Sigmoid colon (tissue), 4 donors: ENCODE measurements around the gene TELO2.

Experiments
- POLR2A ChIP-seq, 2 donors: fragments of 450-650 bp; IDR thresholded peaks; one replicate each; pipeline ENCODE4 v1.6.1; 2016; ENCODE audit warnings: antibody characterized with exemption in 2 of 2, mild to moderate bottlenecking in 2 of 2, moderate library complexity in 2 of 2
- POLR2AphosphoS5 ChIP-seq, 4 donors: sonication (generic); formaldehyde crosslinking; IDR thresholded peaks; one replicate each; pipeline ENCODE4 v1.6.1; 2017; ENCODE audit warnings: antibody characterized with exemption in 4 of 4
- TF ChIP-seq, protein P1 (sequence below), 4 experiments: fragments of 450-650 bp in 3 of 4; fragments of 200-600 bp in 1 of 4; IDR thresholded peaks; one replicate each; pipeline ENCODE4 v1.5.1; 2016 to 2019; ENCODE audit warnings: antibody characterized with exemption in 4 of 4, mild to moderate bottlenecking in 3 of 4, moderate library complexity in 2 of 4

DNA sequence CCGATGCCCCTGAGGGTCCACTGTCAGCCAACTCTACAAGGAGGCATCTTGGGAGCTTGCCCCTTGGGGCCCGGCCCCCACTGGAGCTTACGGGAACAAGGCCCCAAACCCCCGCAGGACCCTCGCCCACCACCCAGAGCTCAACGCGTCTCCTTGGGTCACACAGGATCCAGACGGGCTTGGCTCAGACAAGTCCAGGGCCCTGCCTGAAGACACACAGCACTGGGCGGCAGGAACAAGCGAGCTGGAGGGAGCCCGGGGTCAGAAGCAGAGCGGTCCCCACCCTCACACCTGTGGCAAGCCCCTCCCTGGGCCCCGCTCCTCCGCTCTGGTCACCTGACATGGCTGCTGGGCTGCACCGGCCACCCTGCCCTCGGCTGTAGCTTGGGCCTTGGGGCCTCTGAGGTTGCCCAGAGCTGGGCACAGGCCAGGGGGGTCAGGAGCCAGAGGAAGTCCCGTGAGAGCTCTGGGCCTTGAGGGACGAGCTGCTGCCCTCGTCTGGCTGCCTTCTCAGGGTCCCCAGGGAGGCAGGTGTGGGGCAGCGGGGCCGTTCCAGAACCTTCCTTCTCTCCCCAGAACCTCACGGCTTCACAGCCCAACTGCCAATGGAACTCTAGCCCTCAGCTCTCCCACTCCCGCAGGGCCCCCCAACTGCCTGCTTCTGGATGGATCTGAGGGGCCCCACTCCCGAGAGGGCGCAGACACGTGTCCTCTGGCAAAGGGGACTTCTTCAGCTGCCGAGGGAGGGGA lies 49.0 kb upstream of the TELO2 start, which contains the start of gene CCDC154:
- TF ChIP-seq, protein P1, sequence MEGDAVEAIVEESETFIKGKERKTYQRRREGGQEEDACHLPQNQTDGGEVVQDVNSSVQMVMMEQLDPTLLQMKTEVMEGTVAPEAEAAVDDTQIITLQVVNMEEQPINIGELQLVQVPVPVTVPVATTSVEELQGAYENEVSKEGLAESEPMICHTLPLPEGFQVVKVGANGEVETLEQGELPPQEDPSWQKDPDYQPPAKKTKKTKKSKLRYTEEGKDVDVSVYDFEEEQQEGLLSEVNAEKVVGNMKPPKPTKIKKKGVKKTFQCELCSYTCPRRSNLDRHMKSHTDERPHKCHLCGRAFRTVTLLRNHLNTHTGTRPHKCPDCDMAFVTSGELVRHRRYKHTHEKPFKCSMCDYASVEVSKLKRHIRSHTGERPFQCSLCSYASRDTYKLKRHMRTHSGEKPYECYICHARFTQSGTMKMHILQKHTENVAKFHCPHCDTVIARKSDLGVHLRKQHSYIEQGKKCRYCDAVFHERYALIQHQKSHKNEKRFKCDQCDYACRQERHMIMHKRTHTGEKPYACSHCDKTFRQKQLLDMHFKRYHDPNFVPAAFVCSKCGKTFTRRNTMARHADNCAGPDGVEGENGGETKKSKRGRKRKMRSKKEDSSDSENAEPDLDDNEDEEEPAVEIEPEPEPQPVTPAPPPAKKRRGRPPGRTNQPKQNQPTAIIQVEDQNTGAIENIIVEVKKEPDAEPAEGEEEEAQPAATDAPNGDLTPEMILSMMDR (IDR thresholded peaks at IDR 0.05): no peak
- no peak for TF ChIP-seq POLR2A (IDR thresholded peaks at IDR 0.05)
- TF ChIP-seq POLR2AphosphoS5 (IDR thresholded peaks at IDR 0.05): no peak
